ENCODE measurements around the gene ZSCAN5A. TPM values are rescaled to one million over a fixed set of nuclear protein-coding genes. Genes with fewer than 3 reads are reported as not detected.
"Not testable (repeated sequence)": the region's sequence is repeated elsewhere in the genome, so short reads cannot be mapped to it uniquely, and the experiment has no call there.

ZSCAN5A gene
- total and polyA plus RNA-seq, 9 of the 15 experiments (the other 6 are each of a cell fraction or from before 2014, with no cell fraction given): 5.8 to 15.3 (median 11.8) TPM

GRCh38 chr19:56248736-56249338 is 65.8 kb downstream of the ZSCAN5A start (continued):
- 0 out of 4 replicates have a peak, but pooled peaks of 1 of the 2 experiments have one; percentile 48 for TF ChIP-seq MAZ (CRISPR knock-in tag; conservative IDR thresholded peaks at IDR 0.05 in 1 of 2, IDR thresholded peaks at IDR 0.05 in 1 of 2)
- TF ChIP-seq VEZF1 (CRISPR knock-in tag; IDR thresholded peaks at IDR 0.05): peak; percentile 93
- 0 out of 2 replicates have a peak, but pooled peaks have one; percentile 26 for TF ChIP-seq EHMT2 (IDR thresholded peaks at IDR 0.05)
- TF ChIP-seq FOSL1 (tag; conservative IDR thresholded peaks at IDR 0.05): peak; percentile 20; the same call in 1 of the 2 replicates
- TF ChIP-seq TEAD4 (IDR thresholded peaks at IDR 0.05; ENCODE audit: low read length): peak; percentile 90
- not testable (repeated sequence) for TF ChIP-seq TEAD4 (CRISPR knock-in tag; IDR thresholded peaks at IDR 0.05; ENCODE audit: borderline replicate concordance)
- TF ChIP-seq TBL1XR1 (IDR thresholded peaks at IDR 0.05; ENCODE audit: low read length in 2 of 2): peak in 1 of 2 experiments; percentile 76; a peak in 2 of 4 replicates
- TF ChIP-seq ZEB2 (IDR thresholded peaks at IDR 0.05): 0 out of 2 replicates have a peak, but pooled peaks have one; percentile 37
- peak; percentile 91 for TF ChIP-seq ARID1B (IDR thresholded peaks at IDR 0.05)
- peak in 1 of 3 experiments; percentile 60; a peak in 1 of 6 replicates for TF ChIP-seq ZBTB11 (CRISPR knock-in tag; IDR thresholded peaks at IDR 0.05)
- TF ChIP-seq MEF2A (IDR thresholded peaks at IDR 0.05; ENCODE audit: control insufficient read depth, low read depth, low read length): peak; percentile 98
- TF ChIP-seq DPF2 (IDR thresholded peaks at IDR 0.05): peak; percentile 79
- peak; percentile 75 for TF ChIP-seq HDAC2 (IDR thresholded peaks at IDR 0.05)
- peak; percentile 32; the same call in 1 of the 2 replicates for TF ChIP-seq SOX6 (IDR thresholded peaks at IDR 0.05)
- peak; percentile 67 for TF ChIP-seq PML (IDR thresholded peaks at IDR 0.05; ENCODE audit: low read length)
- TF ChIP-seq NCOR1 (IDR thresholded peaks at IDR 0.05): peak; percentile 89
- TF ChIP-seq MLLT1 (IDR thresholded peaks at IDR 0.05): peak in 1 of 2 experiments; percentile 89; a peak in 2 of 4 replicates
- peak; percentile 94 for TF ChIP-seq TCF3 (CRISPR knock-in tag; IDR thresholded peaks at IDR 0.05)
- TF ChIP-seq KLF16 (IDR thresholded peaks at IDR 0.05): peak; percentile 87
- TF ChIP-seq KDM1A (IDR thresholded peaks at IDR 0.05): peak; percentile 78 to 85
- TF ChIP-seq CXXC5 (CRISPR knock-in tag; IDR thresholded peaks at IDR 0.05): 0 out of 2 replicates have a peak, but pooled peaks have one; percentile 17
- TF ChIP-seq CTBP1 (IDR thresholded peaks at IDR 0.05; ENCODE audit: borderline replicate concordance): peak; percentile 73; the same call in 1 of the 2 replicates
- TF ChIP-seq SMARCA4 (IDR thresholded peaks at IDR 0.05): peak; percentile 76
- TF ChIP-seq ZBTB17 (CRISPR knock-in tag; IDR thresholded peaks at IDR 0.05): peak; percentile 93

Data from K562 (cell line).